Suppressor macrophage (primary cell): ENCODE results near the gene CYSTM1.
"Not testable (repeated sequence)": the region's sequence is repeated elsewhere in the genome, so short reads cannot be mapped to it uniquely, and the experiment has no call there.

ENCODE experiments used
- DNase-seq, 4 experiments: peaks; one replicate each; pipeline ENCODE4 v3.0.0-alpha.2; 2020 to 2022

Gene CYSTM1

DNA sequence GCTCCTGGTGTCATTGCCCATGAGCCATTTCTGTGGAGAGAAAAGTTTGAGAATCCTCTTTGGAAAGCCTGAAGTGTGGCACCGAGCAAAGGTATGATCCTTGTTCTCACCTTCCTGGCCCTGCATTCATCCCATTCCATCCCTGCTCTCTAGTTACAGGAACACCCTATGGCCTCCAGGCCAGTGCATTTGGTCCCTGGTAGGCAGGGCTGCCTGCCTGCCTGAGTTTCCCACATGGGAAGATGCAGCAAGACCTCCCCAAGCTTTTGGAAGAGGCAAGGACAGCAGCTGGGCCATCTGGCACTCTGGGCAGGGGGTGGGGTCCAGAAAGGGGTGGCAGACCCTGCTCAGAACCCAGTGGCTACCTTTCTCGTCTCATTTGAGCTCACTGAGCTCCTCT is 24.8 kb upstream of the CYSTM1 start:
- no peak for DNase-seq

DNA sequence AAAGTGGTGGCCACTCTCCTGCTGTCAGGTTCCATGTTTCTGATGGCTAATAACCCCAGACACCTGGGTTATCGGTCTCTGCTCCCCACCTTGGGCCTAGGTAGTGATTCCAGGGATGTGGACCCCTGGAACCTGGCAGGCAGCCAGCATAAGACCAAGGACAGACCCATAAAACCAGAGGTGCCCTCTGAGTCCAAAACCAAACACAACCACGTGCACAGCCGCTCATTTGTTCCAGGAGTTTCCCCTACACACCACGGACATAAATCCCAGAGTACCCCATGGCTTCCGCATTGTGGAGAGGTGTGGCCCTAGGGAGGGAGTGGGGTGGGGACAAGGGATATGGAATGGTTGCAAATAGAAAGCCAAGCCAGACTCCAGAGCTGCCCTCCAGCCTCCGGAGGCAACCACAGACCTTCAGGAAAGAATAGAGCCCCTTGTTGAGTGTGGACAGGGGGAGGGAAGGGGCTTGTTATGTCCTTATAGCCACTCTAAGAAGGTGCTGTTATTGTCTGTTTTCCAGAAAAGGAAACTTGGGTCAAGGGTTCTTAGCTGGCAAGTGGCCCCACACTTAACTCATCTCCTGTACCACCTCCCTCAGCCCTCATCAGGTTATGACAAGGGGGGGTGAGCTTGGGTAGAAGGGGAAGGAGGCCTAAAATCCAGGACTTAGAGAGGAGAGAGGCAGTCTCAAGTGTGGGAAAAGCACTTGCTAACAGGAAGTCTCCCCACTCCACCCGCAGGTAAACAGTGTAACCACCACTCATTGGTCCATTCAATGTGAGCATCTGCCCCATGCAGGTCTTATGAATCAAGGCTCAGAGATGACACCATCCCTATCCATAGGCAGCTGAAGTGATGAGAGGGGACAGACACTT is 23.6 kb upstream of the CYSTM1 start:
- no peak for DNase-seq

DNA sequence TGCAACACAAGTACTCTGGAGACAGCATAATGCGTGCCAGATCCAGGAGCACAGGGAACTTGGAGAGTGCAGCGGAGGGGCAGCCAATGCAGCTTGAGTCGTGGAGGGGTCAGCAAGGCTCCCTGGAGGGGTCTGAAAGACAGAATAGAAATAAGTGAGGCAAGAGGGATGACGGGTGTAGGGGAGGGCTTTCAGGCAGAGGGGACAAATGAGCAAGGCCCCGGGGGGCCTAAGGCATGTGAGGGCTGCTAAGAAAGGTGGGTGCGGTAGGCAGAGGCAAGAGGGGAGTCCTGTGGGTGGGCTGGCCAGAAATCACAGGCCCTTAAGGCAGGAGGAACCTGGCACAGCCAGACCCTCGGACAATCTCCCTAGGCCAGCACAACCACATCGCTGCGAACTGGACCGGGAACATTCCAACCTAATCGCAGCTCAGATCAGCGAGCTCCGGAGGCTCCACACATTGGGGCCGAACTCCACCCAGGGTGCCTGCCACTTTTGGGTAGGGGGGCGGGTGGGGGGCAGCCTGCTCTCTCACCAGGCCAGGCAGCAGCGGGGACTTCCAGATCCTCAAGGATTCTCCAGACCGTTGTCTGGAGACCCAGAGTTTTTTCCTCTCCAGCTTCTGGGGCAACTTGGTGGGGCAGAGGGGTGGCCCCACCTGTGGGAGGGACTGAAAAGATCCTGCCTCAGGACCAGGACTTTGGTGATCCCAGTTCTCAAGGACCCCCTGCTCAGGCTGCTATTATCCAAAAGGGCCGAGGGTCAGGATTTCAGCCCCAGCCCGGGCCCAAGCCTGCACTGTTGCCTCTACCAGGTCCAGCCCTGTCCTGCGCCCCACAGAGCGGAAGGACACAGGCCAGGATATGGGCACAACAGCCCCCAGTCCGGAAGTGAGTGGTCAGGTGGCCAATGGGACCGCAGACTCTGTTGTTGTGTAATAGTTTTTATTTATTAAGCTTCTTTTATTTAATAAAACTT is 22.7 kb upstream of the CYSTM1 start:
- DNase-seq, result no peak

DNA sequence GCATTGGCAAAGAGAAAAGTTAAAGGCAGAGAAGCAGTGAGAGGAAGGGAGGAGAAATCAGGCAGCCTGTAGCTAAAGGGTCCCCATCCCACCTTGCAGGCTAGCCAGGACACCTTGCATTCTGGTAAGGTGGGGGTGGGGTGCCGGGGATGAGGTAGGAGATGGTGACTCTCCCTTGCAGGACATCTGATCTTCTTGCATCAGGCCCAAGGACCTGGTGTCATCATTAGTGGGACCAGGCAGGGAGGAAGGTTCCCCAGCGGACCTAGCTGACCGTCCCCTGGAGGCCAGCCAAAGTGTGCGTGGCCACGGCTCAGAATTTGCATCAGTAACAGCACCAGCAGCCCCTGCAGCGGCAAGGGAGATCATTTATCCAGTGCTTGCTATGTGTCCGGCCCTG is 21.7 kb upstream of the CYSTM1 start:
- DNase-seq, result peak in 2 of 4 experiments; percentile 6 to 23

DNA sequence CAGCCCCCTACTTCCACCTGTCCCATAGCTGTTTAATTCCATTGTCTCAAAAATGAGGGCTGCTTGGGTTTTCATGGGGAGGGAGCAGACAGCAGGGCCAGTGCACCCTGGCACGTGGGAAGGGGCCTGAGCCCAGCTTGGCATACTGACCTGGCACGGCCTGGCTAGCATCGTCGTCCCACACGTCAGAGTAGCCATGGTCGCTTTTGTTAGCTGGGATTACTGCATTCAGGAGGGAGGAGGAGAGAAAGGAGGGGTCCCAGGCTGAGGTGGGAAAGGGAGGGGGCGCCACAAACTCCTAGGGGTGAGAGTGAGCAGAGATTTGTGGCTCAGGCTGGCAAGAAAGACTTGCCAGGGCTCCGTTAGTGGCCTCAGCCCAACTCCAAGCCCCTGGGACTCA is 21.1 kb upstream of the CYSTM1 start:
- DNase-seq, result no peak

DNA sequence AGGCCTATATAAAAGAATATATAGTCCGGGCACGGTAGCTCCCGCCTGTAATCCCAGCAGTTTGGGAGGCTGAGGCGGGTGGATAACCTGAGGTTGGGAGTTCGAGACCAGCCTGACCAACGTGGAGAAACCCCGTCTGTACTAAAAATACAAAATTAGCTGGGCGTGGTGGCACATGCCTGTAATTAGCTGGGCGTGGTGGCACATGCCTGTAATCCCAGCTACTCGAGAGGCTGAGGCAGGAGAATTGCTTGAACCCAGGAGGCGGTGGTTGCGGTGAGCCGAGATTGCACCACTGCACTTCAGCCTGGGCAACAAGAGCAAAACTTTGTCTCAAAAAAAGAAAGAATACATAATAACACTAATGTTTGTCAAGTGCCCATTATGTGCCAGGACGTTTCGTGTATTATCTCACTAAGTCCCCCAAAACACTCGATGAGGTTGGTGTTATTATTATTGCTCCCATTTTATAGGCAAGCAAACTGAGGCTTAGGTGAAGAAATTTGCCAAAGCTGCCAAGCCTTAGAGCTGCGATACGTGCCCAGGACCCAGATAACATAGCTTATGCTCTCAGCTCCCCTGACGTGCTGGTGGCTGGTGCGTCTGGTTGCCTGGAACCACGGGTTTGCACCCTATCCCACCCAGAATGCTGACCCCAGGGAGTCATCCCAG is 20.1 kb upstream of the CYSTM1 start:
- DNase-seq, result not testable (repeated sequence)

DNA sequence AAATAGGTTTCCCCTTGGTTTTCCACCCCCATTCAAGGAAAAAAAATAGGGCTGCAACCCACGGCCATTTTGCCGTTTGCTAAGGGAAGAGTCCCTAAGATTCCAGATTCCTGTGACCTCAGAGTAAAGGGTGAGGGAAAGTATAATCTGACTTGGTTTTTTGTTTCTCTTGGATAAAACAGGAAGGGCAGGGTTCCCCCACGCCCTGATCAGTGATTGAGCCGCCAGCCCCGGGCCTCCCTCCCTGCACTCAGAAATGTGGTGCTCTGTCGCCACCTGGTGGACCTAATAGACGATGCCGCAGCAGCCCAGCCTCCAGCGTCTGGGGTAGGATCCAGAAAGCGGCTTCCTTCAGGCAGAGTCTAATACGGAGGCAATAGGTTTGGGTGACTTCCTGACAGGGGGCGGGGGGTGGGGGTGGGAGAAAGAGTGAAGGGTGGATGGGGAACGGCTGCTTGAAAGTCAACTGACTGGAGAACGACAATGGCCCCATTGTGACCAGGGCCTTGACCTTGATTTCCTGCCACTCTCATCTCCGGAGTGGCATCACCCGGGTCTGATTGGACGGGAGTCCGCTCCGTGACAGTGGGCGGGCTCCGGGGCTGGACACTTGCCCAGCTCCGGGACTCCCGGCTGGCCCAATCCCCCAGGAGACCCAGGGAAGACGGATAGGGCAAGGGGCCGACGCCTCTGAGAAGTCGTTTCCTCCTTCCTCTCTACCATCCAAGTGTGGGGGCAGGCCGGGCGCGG is 17.8 kb upstream of the CYSTM1 start:
- DNase-seq, result peak; percentile 91 to 94 (median 94)

DNA sequence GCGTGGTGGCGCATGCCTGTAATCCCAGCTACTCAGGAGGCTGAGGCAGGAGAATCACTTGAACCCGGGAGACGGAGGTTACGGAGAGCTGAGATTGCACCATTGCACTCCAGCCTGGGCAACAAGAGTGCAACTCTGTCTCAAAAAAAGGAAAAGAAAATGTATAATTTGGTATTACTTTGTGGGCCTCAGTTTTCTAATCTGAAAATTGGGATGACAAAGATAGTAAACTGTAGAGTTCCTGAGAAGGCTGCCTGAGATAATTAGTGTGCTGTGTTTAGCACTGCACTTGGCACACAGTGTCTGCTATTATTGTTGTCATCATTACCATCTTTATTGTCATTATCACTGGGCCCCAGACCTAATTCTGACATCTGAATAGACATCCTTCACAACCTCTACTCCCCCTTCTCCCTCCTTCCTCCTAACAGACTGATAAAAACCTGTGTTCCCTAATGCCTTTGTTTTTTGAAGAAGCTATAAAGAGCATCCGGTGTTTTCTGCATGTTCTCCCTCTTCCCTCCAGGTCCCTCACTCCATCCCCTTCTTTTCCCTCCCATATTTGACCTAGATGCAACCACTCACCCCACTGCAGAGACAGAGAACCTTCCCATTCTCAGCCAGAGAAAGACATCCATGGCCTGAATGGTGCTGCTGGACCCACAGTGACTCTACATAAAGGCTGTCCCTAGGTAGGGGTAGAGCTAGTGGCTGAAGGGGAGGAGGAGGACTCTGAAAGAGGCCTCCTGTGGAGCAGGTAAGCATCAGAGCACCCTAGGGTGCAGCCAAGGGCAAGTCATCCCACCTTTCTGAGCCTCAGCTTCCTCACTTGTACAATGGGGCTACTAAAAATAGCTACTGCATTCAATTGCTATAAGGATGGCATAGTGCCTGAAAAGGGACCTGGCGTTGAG is 15.7 kb upstream of the CYSTM1 start:
- no peak for DNase-seq

DNA sequence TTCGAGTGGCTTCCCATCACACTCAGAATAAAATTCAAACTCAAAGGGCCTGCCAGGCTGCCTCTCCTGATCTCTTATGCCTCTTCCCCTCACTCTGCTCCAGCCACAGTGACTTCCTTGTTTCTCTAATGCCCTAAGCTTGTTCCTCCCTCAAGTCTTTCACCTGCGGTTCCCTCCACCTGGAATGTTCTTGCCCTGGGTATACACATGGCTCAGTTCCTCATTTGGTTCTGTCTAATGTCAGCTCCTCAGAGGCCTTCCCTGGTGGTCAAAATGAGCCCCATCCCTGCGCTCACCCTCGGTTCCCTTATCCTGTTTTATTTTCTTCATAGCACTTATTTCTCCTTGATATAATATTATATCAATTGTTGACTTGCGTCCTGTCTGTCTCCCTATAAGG is 12.7 kb upstream of the CYSTM1 start:
- DNase-seq, result no peak

DNA sequence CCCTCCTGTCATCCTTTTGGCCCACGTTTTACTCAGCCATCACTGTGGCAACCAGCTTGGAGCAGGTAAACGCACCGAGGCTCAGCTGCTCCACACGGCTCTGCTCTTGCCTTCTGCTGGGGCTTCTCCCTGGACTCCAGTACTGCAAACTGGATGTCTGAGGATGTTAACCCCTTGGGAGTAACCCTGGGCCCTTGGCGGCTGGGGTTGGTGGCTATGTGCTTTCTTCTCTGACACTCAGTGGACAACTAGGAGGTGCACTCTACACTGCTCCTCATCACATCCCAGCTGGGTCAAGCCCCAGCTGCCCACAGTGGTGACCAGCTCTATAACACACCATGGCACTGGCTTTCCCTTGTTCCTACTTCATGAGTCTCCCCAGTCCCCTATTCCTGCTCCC is 12.2 kb upstream of the CYSTM1 start:
- DNase-seq, result no peak

DNA sequence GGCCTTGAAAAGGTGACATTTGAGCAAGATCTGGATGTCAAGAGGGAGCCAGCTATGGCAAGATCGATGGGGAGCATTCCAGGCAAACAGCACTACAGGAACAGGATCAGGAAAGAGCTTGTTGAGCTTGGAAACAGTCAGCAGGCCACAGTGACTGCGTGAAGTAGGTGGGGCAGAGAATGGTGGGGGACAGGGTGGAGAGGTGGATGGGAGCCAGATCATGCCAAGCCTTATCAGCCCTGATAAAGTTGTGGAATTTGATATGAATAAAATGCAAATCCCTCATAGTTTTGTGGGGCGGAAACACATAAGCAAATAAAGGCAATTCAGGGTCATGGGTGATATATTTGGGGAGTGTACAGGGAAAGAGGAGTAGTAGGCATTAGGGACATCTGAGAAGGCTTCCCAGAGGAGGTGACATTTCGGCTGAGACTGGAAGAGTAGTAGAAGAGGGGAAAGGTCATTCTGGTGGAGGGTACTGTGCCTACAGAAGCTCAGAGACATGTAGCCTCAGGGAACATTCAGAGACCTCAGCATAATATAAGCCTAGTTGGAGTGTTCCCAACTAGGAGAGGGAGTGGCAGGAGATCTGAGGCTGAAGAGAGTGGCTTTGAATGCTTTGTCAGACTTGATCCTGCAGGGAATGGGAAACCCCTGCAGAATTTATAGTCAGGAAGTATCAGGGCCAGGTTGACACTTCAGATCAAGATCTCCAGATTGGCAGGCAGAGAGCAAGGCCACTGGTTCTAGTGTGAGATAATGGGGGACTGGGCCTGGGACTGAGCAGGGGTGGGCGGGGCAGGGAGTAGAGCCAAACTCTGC is 9.7 kb upstream of the CYSTM1 start:
- DNase-seq, result no peak

DNA sequence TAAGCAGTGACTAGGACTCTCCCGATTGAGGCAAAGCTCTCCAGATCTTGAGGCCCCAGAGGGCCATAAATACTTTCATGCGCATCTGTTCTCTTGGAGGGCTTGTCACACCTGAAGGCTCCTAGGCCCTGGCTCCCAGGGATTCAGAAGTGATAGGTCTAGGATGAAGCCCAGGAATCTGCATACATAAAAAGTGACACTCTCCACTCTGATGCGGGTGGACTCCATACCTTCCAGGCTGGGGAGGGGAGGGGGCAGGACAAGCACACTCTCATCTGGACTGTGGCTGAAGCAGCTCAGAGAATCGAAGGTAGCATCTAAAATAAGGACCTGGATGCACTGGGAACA is 9.1 kb upstream of the CYSTM1 start:
- no peak for DNase-seq

DNA sequence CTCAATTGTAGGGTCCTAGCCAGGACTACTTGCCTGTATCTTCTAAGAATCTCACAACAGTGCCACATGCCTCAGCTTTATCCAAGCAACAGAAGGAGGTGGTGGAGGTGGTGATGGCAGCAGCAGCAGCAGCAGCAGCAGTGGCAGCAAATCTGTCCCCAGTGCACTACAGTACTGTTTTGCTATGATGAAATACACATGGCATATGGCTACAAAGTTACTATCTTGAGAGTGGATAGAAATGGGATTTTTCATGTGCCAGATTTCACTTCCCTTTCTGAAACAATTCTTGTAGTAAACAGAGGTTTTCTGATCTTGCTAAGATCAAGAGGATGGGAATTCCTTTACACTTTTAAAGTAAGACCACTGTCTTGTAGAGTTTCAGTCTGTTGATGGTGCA is 8.1 kb upstream of the CYSTM1 start:
- peak; percentile 49 to 79 (median 61) for DNase-seq

DNA sequence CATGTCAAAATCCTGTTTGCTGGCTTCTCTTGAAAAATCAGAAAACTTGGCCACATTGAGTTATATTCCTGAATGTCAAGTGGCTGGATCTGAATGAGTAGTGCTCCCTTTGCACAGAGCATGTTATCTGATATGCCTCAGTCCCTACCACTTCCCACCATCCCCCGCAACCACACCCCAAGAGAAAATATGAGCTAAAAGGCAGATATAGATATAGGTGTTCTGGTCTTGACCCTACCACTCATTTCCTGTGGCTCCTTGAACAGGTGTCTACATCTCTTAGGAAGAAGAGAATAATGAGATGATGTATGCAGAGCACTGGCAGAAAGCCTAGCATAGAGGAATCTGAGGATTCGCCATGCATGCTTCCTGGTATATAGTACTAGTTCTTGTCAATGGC is 6.6 kb upstream of the CYSTM1 start:
- no peak for DNase-seq

DNA sequence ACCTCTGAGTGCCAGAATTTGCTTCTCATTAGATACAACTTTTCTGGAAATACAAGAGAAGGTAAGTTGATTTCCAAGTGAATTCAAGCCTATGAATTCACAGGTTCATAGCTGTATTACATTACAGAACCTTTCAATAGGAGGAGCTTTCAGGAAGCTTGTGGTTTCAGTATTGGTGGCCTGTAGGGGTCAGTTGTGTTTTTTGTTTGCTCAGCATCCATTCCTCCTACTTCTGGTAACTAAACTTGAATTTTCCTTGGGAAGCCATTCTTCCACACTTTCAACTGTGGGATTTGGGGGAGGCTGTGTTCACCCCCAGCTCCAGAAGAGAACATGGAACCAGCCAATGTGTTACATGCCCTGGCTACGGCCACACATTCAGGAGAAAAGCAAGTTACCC is 5.6 kb upstream of the CYSTM1 start:
- DNase-seq, result peak in 3 of 4 experiments; percentile 32 to 49 (median 35)

DNA sequence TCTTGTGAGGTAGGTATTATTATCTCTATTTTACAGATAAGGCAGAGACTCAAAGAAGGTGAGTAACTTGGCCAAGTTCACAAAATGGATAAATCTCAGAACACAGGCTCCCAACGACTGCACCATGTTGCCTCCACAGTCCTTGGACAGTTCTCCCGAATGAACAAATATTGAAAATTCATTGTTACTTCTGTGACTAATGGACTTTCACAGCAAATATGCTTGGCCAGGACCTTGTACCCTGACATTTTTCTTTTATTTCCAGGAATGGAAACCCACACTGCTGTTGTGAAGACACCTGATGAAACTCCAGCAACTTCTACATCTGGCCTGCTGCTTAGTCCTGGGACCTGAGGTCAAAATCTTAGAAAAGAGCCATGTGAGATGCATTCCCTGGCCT is 2.5 kb upstream of the CYSTM1 start:
- no peak for DNase-seq

DNA sequence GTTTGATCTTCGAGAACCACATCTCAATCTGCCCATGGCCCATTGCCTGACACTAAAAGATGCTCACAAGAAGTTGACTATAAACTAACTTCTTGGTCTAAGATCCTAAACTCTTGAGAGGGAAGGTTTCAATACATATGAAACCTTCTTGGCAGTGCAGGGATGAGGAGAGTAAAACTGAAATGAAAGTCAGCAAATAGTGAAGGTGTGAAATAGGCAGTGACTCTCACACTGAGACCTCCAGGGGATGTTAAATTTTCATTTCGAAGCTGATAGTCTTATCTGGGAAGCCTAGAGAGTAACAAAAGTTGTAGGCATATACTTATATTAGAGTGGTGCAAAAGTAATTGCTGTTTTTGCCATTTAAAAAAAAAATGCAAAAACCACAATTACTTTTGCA is 974 bp upstream of the CYSTM1 start:
- no peak for DNase-seq

DNA sequence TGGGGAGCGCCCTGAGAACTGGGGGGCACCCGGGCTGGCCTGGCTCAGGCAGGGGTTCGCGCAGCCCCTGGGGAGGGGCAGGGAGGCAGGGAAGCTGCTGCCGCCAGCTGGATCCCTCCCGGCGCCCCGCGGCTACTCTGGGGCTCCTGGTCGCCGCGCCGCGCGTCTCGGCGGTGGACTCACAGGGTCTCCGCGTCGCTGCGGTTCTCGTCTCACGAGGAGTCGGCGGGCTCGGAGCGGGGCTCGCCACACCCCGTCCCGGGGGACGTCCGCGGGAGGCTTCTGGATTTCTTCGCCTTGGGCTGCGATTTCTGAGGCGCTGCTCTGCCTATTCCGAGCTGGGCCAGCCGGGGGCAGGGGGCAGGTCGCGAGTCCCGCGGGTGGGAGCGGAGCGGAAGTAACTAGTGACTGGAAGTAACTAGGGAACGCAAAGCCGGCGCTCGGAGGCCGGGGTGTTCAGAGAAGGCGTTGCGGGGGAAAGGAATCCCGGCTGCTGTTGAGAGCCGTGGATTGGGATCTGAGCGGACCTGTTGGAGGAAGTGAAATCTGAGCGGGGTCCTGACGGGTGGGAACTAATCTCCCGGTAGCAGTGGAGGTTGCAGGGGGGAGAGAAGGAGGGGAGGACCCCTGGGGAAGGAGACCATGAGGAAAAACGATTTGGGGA is 511 bp downstream of the CYSTM1 start:
- peak; percentile 87 to 95 (median 93) for DNase-seq

DNA sequence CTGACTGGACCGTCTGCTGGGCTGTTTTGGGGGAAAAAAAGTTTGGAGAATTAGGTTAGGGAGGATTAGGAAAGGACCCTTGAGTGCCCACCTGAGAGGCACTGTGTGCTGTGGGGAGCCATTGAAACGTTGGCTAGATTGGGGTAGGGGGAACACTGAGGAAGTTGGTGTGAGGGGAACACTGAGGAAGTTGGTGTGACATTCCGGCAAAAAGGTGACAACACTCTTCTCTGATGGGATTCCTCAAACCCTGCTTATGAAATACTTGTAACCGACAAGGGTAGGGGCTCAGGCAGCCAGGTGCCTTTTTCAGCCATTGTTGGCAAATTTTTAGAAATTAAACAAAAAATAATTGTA is 1.0 kb downstream of the CYSTM1 start:
- DNase-seq, result peak in 3 of 4 experiments; percentile 22 to 40 (median 38)

DNA sequence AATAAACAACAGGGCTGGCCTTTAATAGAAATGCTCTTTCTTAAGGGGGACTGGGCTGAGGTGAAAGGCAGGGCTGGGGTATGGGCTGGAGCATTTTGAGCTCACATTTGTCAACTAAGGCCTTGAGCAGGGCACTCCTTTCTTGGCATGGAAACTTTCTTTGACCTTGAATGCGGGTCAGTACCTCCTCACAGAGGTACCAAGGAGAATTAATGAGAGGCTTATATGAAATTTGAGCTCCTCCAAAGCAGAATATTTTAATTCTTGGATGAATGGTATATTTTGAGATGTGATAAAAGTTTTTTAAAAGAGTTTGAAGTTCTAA is 3.1 kb downstream of the CYSTM1 start:
- DNase-seq, result no peak
